PC-3 (cell line): Measurements from ENCODE around the gene HACD3.

Source experiments
- CTCF ChIP-seq: fragments of 300-600 bp; sonication (generic); conservative IDR thresholded peaks from 2 replicates; pipeline ENCODE4 v1.5.1; 2017; ENCODE audit warnings: antibody characterized with exemption, low read depth, mild to moderate bottlenecking, low read length
- EZH2 ChIP-seq: fragments of 300-600 bp; sonication (generic); IDR thresholded peaks from one replicate; pipeline ENCODE4 v1.6.1; 2017; ENCODE audit warnings: antibody characterized with exemption, mild to moderate bottlenecking, low read length; ENCODE audit not compliant: unreplicated experiment
- EZH2phosphoT487 ChIP-seq: fragments of 300-600 bp; sonication (generic); IDR thresholded peaks from 2 replicates; pipeline ENCODE4 v1.6.1; 2018; ENCODE audit warnings: mild to moderate bottlenecking, antibody characterized with exemption, low read length, borderline replicate concordance

DNA sequence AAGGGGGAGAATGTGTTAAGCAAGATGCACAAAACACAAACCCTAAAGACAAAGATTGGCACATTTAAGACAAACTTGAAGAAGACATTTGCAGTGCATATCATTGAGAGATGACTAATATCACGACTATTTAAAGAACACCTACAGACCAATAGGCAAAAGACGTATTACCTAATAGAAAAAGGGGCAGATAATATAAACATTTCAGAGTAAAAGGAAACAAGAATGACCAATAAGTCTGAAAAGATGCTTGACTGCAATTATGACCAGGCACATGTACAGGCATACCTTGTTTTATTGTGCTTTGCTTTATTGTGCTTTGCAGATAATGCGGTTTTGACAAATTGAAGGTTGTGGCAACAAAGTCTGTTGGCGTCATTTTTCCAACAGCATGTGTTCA lies 4.9 kb downstream of the HACD3 start:
- TF ChIP-seq CTCF = no peak
- no peak for TF ChIP-seq EZH2phosphoT487
- no peak for TF ChIP-seq EZH2
